Measurements from ENCODE around the gene SCN8A.

The SCN8A gene

DNA sequence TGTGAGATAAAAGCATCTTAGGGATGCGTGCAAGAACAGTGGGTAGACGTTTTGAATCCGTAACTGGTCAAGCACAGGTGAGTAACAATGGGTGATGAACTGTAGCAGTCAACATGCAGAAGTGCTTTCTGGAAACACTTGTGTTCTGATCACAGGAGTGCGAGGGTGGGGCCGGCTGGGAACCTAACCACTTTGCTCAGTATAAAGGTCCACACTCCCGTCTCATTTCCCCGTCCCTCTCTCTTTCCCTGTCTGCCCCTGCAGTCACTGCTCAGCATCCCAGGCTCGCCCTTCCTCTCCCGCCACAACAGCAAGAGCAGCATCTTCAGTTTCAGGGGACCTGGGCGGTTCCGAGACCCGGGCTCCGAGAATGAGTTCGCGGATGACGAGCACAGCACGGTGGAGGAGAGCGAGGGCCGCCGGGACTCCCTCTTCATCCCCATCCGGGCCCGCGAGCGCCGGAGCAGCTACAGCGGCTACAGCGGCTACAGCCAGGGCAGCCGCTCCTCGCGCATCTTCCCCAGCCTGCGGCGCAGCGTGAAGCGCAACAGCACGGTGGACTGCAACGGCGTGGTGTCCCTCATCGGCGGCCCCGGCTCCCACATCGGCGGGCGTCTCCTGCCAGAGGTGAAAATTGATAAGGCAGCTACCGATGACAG, 130.4 kb downstream of the SCN8A start:
- DNase-seq (ENCODE audit: low spot score), result no peak

- no peak for DNase-seq (ENCODE audit: low spot score)
Measured at GRCh38 chr12:51722431-51722830, 131.4 kb downstream of the SCN8A start.

GRCh38 chr12:51726161-51726560, 135.1 kb downstream of the SCN8A start:
- no peak for DNase-seq (ENCODE audit: low spot score)

DNA sequence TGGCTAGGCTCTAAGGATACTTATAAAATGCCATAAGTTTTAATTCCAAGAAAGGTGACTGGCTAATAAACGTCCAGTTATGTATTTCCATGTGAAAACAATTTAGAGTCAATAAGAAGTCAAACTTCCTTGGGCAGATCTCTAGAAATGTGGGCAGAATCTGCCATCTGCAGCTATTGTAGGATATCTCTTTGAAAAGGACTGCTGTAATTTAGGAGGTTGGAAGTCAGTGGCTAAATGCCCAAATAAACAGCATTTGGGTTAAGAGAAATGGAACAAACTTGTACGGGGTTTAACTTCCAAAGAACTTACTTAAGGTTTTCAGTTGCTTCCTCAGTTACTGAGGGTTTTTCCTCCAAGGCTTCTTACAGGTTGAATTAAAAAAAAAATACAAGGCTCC, 135.9 kb downstream of the SCN8A start:
- DNase-seq (ENCODE audit: low spot score), result no peak

GRCh38 chr12:51729331-51729730, 138.3 kb downstream of the SCN8A start:
- no peak for DNase-seq (ENCODE audit: low spot score)

DNA sequence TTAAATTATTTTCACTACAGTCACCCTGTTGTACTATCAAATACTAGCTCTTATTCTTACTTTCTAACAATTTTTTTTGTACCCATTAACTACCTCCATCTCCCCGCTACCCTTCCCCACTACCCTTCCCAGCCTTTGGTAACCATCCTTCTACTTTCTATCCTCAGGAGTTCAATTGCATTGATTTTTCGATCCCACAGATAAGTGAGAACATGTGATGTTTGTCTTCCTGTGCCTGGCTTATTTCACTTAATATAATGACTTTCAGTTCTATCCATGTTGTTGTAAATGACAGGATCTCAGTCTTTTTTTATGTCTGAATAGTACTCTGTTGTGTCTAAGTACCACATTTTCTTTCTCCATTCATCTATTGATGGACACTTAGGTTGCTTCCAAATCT, 139.7 kb downstream of the SCN8A start:
- DNase-seq (ENCODE audit: low spot score), result no peak

DNA sequence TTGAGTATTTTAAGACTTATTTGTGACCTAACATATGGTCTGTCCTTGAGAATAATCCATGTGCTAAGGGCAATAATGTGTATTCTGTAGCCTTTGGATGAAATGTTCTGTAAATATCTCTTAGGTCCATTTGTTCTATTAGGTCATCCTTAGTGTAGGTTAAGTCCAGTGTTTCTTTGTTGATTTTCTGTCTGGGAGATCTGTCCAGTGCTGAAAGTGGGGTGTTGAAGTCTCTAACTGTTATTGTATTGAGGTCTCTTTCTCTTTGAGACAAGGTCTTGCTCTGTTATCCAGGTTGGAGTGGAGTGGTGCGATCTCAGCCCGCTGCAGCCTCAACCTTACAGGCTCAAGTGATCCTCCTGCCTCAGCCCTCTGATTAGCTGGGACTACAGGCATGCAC, 149.5 kb downstream of the SCN8A start:
- DNase-seq (ENCODE audit: low spot score), result no peak

- DNase-seq (ENCODE audit: low spot score), result no peak
Measured at GRCh38 chr12:51744235-51744634, 153.2 kb downstream of the SCN8A start.

DNA sequence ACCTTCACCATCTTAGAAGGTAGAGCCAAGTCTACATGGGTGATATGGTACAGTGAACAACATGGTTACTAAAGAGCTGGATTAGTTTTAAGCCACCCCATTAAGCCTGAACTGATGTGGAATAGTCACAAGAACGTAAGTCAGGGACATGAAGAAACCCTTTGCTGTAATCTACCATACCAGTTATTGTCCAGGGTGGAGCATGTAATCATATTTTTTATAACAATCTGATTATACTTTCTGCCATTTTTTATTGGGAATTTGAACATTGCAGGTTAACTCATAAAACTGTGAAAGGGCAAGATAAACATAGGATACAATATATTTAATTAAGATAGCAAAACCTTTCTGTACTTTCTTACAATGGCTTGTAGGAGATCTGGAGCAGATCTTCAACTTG, 153.9 kb downstream of the SCN8A start:
- no peak for DNase-seq (ENCODE audit: low spot score)

DNA sequence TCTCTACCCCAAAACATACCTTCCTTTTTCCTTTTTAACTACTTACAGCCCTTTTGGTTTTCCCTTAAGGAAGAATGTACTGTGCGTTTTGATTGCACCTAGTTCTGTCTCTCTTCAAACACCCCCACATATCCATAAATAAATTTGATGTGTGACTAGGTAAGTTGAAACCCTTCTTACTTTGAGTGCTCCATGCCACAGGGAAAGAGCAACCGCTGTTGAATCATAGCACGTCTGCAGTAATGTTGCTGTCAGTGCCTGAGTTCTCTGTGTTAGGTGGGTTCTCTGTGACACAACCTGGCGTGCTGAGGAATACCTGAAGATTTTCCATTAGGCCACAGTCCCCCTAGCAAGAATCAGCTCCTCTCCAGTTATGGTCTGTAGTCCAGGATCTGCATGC, 155.4 kb downstream of the SCN8A start:
- DNase-seq (ENCODE audit: low spot score), result no peak

DNA sequence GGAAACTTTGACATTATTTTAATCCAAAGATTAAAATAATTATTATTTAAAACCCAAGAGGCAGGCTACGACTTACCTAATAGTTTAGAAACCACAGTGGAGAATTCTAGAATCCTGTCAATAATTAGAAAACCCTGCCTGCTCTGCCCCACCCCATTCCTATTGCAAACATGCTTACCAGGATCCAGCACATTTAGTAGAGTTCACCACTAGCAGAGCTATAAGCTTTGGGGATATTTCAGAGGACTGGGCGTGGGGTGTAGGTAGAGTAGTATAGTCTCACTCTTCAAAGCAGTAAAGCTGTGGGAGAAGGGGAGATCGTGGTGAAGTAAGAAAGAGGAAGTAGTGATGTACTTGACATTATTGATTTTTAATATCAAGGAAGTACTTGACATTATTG, 157.2 kb downstream of the SCN8A start:
- no peak for DNase-seq (ENCODE audit: low spot score)

DNA sequence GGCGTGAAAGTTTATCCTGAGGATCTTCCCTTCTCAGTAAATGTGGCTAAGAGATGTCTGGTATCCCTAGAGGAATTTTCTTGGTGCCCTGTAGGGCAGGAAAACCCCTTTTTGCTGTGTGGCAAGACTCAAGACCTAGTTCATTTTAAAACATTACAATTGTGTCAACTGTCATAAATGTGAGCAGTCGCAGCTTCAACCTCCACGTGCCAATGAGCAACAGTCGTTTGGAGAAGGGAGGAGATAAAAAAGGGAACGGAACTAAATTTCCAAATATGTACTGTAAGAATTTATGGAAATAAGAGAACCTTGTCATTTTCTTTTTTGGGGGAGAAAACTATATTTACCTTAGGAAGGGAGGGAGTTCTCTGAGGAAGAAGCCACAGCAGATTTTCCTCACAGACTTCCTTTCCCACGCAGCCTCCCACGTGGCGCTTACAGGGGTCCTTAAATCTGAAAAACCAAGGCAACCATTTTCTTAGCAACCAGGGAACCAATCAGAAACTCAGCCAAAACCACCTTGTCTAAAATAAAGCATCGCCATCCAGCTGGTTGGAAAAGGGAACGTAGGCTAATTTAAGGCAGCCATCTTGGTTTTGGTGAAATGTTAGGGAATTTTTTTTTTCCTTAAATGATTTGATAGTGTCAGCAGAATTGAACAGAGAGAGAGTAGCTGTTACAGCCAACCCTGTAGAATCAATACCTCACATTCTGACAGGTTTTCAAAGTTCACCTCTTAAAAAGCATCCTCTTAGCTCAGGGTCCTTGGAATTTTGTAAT, 158.4 kb downstream of the SCN8A start:
- DNase-seq (ENCODE audit: low spot score), result no peak

DNA sequence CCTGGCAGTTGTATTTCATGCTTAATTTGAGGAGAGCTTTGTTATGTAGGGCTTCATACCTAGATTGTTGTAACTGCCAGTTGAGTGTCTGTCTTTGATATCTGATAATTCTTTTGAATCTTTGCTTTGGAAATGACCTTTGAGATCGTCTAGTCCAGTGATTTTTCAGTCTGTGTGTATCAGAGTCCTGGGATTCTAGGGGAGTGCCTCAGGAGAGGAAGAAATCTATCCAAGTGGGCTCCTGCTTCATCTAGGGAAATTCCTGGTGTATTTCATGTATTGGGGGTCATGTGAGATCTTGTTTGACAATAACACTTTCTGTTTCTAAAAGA, 158.9 kb downstream of the SCN8A start:
- DNase-seq (ENCODE audit: low spot score), result no peak

DNA sequence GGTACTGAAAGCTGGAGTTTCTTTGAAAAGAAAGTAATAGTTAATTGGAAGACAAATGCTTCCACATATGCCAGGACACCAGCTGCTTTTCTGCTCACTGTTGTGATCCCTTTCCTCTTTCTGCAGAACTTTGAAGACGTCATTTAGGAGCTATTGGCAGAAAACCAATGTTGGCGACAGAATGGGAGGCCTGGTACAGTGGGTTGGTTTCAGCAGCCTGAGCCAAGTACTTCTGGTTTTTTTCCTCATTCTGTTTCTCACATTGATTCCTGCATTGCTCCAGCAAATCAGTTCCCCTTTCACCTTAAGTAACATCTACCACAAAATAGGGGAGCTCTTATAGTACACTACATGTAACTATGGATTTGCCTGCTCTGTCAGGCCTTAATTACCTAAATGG, 160.6 kb downstream of the SCN8A start:
- DNase-seq (ENCODE audit: low spot score), result no peak

GRCh38 chr12:51752234-51752889, 161.3 kb downstream of the SCN8A start:
- DNase-seq (ENCODE audit: low spot score), result no peak

DNA sequence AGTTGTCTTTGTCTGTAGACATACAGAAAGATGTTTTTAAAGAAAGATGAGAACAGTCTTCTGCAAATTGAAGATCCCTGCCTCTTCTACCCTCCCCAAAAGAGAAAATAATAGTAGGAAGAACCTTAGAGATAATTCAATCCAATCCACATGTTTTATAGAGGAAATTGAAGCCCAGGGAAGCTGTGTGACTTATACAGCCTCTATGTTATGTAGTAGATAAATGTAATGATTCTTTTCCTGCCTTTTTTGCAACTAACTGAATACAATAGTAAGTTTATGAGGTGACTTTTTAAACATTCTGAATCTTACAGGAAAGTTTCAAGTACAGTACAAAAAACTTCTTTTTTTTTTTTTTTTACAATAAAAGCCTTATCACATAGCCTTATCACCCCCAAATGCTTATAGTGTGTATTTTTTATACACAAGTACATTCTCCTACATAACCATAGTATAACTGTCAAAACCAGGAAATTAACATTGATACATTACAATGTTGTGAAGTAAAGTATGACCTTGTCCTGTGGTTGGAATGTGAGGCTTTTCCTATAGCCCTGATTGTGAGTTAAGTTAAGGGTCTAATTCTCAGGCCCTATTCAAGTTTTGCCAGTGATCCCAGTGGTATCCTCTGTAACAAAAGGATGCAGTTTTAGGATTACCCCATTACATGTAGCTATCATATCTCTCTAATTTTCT, 163.1 kb downstream of the SCN8A start:
- DNase-seq (ENCODE audit: low spot score), result no peak

DNA sequence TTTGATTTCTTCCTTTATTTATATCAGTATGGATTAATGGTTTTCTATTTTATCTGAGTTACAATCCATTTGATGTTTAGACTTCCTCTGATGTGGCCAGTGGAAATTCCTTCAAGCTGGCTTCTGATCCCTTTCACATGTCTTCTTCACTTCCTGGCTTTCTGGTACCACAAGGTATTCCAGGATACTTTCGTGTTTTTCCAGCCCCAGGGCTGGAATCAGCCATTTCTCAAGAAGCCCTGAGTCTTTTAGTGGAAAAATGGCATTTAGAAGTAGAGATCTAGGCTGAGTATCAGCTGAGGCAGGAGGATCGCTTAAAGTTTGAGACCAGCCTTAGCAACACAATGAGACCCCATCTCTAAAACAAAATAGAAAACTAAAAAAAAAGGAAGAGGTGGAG, 164.2 kb downstream of the SCN8A start:
- DNase-seq (ENCODE audit: low spot score), result no peak

DNA sequence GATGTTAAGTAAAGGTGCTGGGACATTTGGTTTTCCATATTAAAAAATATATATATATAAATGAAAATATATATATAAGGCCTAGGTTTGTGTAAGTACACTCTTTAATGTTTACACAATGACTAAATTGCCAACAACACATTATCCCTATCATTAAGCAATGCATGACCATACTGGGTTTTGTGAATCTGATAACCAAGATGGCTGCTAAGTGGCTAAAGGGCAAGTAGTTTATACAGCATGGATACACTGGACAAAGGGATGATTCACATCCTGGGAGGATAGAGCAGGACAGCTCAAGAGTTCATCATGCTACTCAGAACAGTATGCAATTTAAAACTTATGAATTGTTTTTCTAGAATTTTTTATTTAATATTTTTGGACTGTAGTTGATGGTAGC, 168.1 kb downstream of the SCN8A start:
- no peak for DNase-seq (ENCODE audit: low spot score)

DNA sequence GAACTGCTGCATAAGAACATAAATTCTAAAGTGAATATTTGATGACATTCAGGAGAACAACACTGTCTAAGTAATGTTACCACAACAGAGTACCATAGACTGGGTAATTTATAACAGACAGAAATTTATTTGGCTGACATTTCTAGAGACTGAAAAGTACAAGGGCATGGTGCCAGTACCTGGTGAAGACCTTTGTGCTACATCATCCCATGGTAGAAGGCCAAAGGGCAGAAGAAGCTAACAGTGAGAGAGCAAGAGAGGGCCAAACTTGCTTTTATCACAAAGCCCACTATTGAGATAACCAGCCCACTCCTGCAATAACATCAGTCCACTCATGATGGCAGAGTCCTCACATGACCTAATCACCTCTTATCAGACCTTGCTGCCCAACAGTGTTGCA, 168.7 kb downstream of the SCN8A start:
- DNase-seq (ENCODE audit: low spot score), result no peak

GRCh38 chr12:51760231-51760630, 169.2 kb downstream of the SCN8A start:
- no peak for DNase-seq (ENCODE audit: low spot score)

GRCh38 chr12:51763743-51764142, 172.7 kb downstream of the SCN8A start:
- DNase-seq (ENCODE audit: low spot score), result no peak

- DNase-seq (ENCODE audit: low spot score), result no peak
Measured at GRCh38 chr12:51766067-51766676, 175.1 kb downstream of the SCN8A start.

- DNase-seq (ENCODE audit: low spot score), result no peak
Measured at GRCh38 chr12:51771008-51771407, 180.0 kb downstream of the SCN8A start.

Measured in HuH-7.5 (cell line).